ENCODE results near the gene TRMT2A.

GRCh38 chr22:20137671-20138416 lies 20.8 kb upstream of the TRMT2A start:
- TF ChIP-seq CTCF (IDR thresholded peaks at IDR 0.05; ENCODE audit: low read depth, low read length), result no peak
- TF ChIP-seq EZH2phosphoT487 (IDR thresholded peaks at IDR 0.05; ENCODE audit: low read depth), result no peak
